Measurements from ENCODE around the gene ACE. TPM values are rescaled to one million over a fixed set of nuclear protein-coding genes. Genes with fewer than 3 reads are reported as not detected.
A peak's percentile ranks its signal among the peaks of the same experiment; 100 is the strongest.

The ACE gene
- 1 to 10 TPM; 3.1 to 5.8 (median 4.2) TPM for total RNA-seq

GRCh38 chr17:63476854-63477479, at the start of gene ACE:
Gene ACE (plus strand): TSS chr17:63477061. CDS start chr17:63477095, 34 bp downstream.
- Histone ChIP-seq H3K27ac (peak within 1 kb of the TSS in 3 of 4 donors; percentile 11 to 57 (median 34)), H3K27me3 (peaks cover 0 to 84% (median 7%) of the 10 kb centered on the region in 4 donors), H3K9me3 (no peaks in the 10 kb centered on the region), H3K4me1 (peaks cover 19 to 50% (median 29%) of the 10 kb centered on the region in 3 donors), H3K36me3 (no peaks in the 10 kb centered on the region), H3K4me3 (peak within 1 kb of the TSS; percentile 36 to 76 (median 50))
- DNase-seq, result no peak
- TF ChIP-seq POLR2A (IDR thresholded peaks at IDR 0.05) (no peak), CTCF (IDR thresholded peaks at IDR 0.05) (peak in 1 of 6 experiments; percentile 9)
- WGBS, 2 donors, result no CpG with 5 or more reads among the region's 78 CpGs
- intact Hi-C loops (cut with DNase I), result no loop called here

- no peak for TF ChIP-seq CTCF (IDR thresholded peaks at IDR 0.05)
- TF ChIP-seq POLR2A (IDR thresholded peaks at IDR 0.05), result no peak
- H3K9me3 ChIP-seq, result no peaks in the 10 kb centered on the region
- H3K36me3 ChIP-seq, result peaks cover 0 to 25% (median 0%) of the 10 kb centered on the region in 3 donors
- no peak overlapping the region for H3K4me3 ChIP-seq
- H3K27ac ChIP-seq, result no peak overlapping the region
- peaks cover 1 to 36% (median 21%) of the 10 kb centered on the region in 3 donors for H3K4me1 ChIP-seq
- intact Hi-C loops (cut with DNase I), result loop anchor here (5.0 kb wide), 2 partner anchors 53 to 183 kb away; no protein-coding TSS in a partner anchor
- DNase-seq, result no peak
- 88 to 96% methylated on average over 7 of the region's 7 CpGs for whole genome bisulfite sequencing, 2 donors
- no peaks in the 10 kb centered on the region for H3K27me3 ChIP-seq
Measured at GRCh38 chr17:63429766-63430165, 47.1 kb upstream of the ACE start.

GRCh38 chr17:63430223-63430622, 46.6 kb upstream of the ACE start:
- peaks cover 0 to 29% (median 0%) of the 10 kb centered on the region in 3 donors for H3K36me3 ChIP-seq
- intact Hi-C loops (cut with DNase I), result loop anchor here (5.0 kb wide), 1 partner anchor 182 kb away; no protein-coding TSS in a partner anchor
- TF ChIP-seq POLR2A (IDR thresholded peaks at IDR 0.05), result no peak
- TF ChIP-seq CTCF (IDR thresholded peaks at IDR 0.05), result no peak
- WGBS, 2 donors, result 88 to 92% methylated on average over 10 to 11 of the region's 11 CpGs
- H3K27ac ChIP-seq, result no peak overlapping the region
- DNase-seq, result no peak
- H3K27me3 ChIP-seq, result no peaks in the 10 kb centered on the region
- no peak overlapping the region for H3K4me3 ChIP-seq
- H3K4me1 ChIP-seq, result peaks cover 4 to 40% (median 26%) of the 10 kb centered on the region in 3 donors
- H3K9me3 ChIP-seq, result no peaks in the 10 kb centered on the region

GRCh38 chr17:63431618-63431938, 45.3 kb upstream of the ACE start:
- H3K4me1 ChIP-seq, result peaks cover 17 to 48% (median 35%) of the 10 kb centered on the region in 3 donors
- no peaks in the 10 kb centered on the region for H3K27me3 ChIP-seq
- H3K27ac ChIP-seq, result peak overlapping the region in 1 of 4 donors; percentile 79
- 91 to 93% methylated on average over 7 of the region's 7 CpGs for WGBS, 2 donors
- H3K36me3 ChIP-seq, result peaks cover 0 to 36% (median 0%) of the 10 kb centered on the region in 3 donors
- H3K9me3 ChIP-seq, result no peaks in the 10 kb centered on the region
- no peak for DNase-seq
- H3K4me3 ChIP-seq, result no peak overlapping the region
- intact Hi-C loops (cut with DNase I), result loop anchor here (5.0 kb wide), 1 partner anchor 181 kb away; no protein-coding TSS in a partner anchor
- TF ChIP-seq POLR2A (IDR thresholded peaks at IDR 0.05), result no peak
- no peak for TF ChIP-seq CTCF (IDR thresholded peaks at IDR 0.05)

Measured in esophagus squamous epithelium (tissue), 5 donors.